ENCODE results near the gene DCN.

DCN gene

DNA sequence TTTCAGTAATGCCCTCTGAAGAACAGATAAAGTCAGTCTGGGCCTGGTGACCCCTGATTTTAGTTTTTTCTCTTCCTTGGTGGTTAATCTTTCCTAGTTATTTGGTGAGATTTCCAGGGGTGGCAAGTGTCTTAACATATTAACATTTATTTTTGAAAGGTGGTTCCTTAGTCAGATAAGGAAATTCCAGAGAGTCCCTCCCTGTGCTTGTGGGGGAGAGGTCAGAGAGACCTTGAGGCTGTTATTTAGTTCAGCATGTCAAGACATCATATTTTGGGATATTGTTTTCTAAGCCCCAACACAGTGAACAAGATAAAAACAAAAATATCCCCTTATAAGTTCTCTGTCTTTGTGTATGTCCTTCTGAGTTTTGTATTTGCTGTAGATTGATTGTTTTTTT, 61.8 kb downstream of the DCN start:
- no peaks in the 10 kb centered on the region for H3F3A ChIP-seq (ENCODE audit: control insufficient read depth, insufficient read depth)
- H3K9me3 ChIP-seq (ENCODE audit: control insufficient read depth, insufficient read depth, low read length) = no peaks in the 10 kb centered on the region
- H3K4me1 ChIP-seq (ENCODE audit: control insufficient read depth, low read length) = no peaks in the 10 kb centered on the region
- H3K27me3 ChIP-seq (ENCODE audit: control insufficient read depth, low read length) = no peaks in the 10 kb centered on the region
- no peak overlapping the region for H3K4me3 ChIP-seq (ENCODE audit: low read length)
- no peaks in the 10 kb centered on the region for H3K9me2 ChIP-seq (replicated peaks; ENCODE audit: control insufficient read depth, low read length)
- H3K79me2 ChIP-seq (ENCODE audit: control insufficient read depth, low read length) = no peaks in the 10 kb centered on the region
- TF ChIP-seq, protein P1, sequence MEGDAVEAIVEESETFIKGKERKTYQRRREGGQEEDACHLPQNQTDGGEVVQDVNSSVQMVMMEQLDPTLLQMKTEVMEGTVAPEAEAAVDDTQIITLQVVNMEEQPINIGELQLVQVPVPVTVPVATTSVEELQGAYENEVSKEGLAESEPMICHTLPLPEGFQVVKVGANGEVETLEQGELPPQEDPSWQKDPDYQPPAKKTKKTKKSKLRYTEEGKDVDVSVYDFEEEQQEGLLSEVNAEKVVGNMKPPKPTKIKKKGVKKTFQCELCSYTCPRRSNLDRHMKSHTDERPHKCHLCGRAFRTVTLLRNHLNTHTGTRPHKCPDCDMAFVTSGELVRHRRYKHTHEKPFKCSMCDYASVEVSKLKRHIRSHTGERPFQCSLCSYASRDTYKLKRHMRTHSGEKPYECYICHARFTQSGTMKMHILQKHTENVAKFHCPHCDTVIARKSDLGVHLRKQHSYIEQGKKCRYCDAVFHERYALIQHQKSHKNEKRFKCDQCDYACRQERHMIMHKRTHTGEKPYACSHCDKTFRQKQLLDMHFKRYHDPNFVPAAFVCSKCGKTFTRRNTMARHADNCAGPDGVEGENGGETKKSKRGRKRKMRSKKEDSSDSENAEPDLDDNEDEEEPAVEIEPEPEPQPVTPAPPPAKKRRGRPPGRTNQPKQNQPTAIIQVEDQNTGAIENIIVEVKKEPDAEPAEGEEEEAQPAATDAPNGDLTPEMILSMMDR (IDR thresholded peaks at IDR 0.05; ENCODE audit: low read depth, low read length, poor library complexity, severe bottlenecking) = no peak
- no peak for TF ChIP-seq EZH2phosphoT487 (IDR thresholded peaks at IDR 0.05; ENCODE audit: borderline replicate concordance, low read length)
- H4K20me1 ChIP-seq (ENCODE audit: control insufficient read depth, insufficient read depth, low read depth, low read length) = no peaks in the 10 kb centered on the region
- no peak overlapping the region for H3K4me2 ChIP-seq (ENCODE audit: low read length)
- H3K36me3 ChIP-seq (ENCODE audit: control insufficient read depth, low read length) = no peaks in the 10 kb centered on the region
- H3K27ac ChIP-seq (ENCODE audit: low read depth, low read length) = no peak overlapping the region

DNA sequence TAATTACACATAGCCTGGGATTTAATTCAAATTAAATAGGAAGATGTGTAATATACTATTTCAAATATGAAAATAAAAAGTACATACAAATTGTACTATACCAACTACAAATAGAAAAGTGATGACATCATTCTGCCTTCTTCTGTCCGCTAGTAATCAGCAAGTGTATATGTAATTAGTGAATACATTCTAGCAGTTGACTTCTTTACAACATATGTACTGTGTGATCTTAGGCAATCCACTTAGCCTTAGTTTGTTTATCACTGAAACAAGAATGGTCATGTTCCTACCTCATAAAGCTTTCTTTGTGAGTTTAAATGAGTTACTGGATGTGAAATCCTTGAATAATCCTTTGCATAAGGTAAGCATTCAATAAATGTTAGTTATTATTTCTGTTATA, 63.5 kb downstream of the DCN start:
- no peak overlapping the region for H3K4me3 ChIP-seq (ENCODE audit: low read length)
- H3F3A ChIP-seq (ENCODE audit: control insufficient read depth, insufficient read depth) = no peaks in the 10 kb centered on the region
- no peaks in the 10 kb centered on the region for H3K9me3 ChIP-seq (ENCODE audit: control insufficient read depth, insufficient read depth, low read length)
- H4K20me1 ChIP-seq (ENCODE audit: control insufficient read depth, insufficient read depth, low read depth, low read length) = no peaks in the 10 kb centered on the region
- H3K4me1 ChIP-seq (ENCODE audit: control insufficient read depth, low read length) = no peaks in the 10 kb centered on the region
- no peak overlapping the region for H3K27ac ChIP-seq (ENCODE audit: low read depth, low read length)
- H3K36me3 ChIP-seq (ENCODE audit: control insufficient read depth, low read length) = no peaks in the 10 kb centered on the region
- H3K79me2 ChIP-seq (ENCODE audit: control insufficient read depth, low read length) = no peaks in the 10 kb centered on the region
- no peaks in the 10 kb centered on the region for H3K9me2 ChIP-seq (replicated peaks; ENCODE audit: control insufficient read depth, low read length)
- no peak for TF ChIP-seq EZH2phosphoT487 (IDR thresholded peaks at IDR 0.05; ENCODE audit: borderline replicate concordance, low read length)
- TF ChIP-seq, protein P1 (IDR thresholded peaks at IDR 0.05; ENCODE audit: low read depth, low read length, poor library complexity, severe bottlenecking) = no peak
- H3K27me3 ChIP-seq (ENCODE audit: control insufficient read depth, low read length) = no peaks in the 10 kb centered on the region
- H3K4me2 ChIP-seq (ENCODE audit: low read length) = no peak overlapping the region

DNA sequence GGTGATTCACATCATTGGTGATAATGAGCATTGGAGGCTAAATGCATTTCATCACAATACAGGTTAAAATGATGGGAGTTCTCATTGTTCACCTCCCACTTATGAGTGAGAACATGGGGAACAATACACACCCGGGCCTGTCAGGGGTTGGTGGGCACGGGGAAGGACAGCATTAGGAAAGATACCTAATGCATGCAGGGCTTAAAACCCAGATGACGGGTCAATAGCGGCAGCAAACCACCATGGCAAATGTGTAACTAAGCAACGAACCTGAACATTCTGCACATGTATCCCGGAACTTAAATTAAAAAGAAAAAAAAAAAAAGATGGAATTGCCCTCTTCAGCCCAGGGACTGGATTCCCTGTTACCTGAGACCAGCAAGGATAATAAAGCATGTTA, 69.0 kb downstream of the DCN start:
- H3F3A ChIP-seq (ENCODE audit: control insufficient read depth, insufficient read depth) = no peaks in the 10 kb centered on the region
- H4K20me1 ChIP-seq (ENCODE audit: control insufficient read depth, insufficient read depth, low read depth, low read length) = no peaks in the 10 kb centered on the region
- H3K36me3 ChIP-seq (ENCODE audit: control insufficient read depth, low read length) = no peaks in the 10 kb centered on the region
- H3K4me3 ChIP-seq (ENCODE audit: low read length) = no peak overlapping the region
- no peaks in the 10 kb centered on the region for H3K9me2 ChIP-seq (replicated peaks; ENCODE audit: control insufficient read depth, low read length)
- H3K27me3 ChIP-seq (ENCODE audit: control insufficient read depth, low read length) = no peaks in the 10 kb centered on the region
- no peaks in the 10 kb centered on the region for H3K9me3 ChIP-seq (ENCODE audit: control insufficient read depth, insufficient read depth, low read length)
- no peaks in the 10 kb centered on the region for H3K79me2 ChIP-seq (ENCODE audit: control insufficient read depth, low read length)
- H3K4me1 ChIP-seq (ENCODE audit: control insufficient read depth, low read length) = no peaks in the 10 kb centered on the region
- TF ChIP-seq, protein P1 (IDR thresholded peaks at IDR 0.05; ENCODE audit: low read depth, low read length, poor library complexity, severe bottlenecking) = no peak
- no peak for TF ChIP-seq EZH2phosphoT487 (IDR thresholded peaks at IDR 0.05; ENCODE audit: borderline replicate concordance, low read length)
- no peak overlapping the region for H3K27ac ChIP-seq (ENCODE audit: low read depth, low read length)
- H3K4me2 ChIP-seq (ENCODE audit: low read length) = no peak overlapping the region

All from DOHH2 (cell line).